ENCODE measurements around the gene RASGRP1.

The RASGRP1 gene

DNA sequence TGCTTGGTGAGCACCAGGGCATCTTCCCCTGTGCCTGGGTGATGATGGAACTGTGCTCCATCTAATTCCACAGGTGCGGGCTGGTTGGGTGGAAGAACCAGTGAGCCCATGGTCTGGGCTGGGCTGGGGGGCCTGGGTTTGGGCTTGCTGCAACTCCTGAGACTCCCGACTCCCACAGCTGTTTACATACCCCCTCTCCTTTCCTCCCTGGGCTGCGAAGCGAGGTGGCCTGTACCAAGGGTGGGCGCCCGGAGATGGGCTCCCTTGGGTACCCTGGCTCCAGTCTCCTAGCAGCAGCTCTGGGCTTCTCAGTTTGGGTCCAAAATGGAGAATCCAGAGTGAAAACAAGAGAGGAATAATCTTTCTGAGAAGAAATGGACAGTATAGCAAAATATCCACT lies 105.1 kb downstream of the RASGRP1 start:
- no peak for DNase-seq (ENCODE audit: low spot score)

DNA sequence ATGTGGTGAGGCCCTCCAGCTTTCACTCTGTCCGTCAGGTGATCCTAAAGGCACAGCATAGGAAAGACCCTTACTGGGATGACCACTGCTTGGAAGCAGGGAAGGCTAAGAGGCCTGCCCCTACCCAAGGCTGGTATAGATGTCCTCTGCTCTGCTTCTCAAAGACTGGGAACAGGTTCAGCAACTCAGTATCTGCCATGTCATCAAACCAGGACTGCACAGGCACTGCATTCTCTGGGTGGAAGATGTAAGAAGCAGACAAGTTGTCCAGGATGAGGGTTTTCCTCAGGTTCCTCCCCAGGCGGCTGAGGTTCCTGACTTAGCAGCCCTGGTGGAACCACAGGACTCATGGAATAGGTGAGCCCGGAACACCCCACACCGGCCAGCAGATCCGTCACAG lies 106.0 kb downstream of the RASGRP1 start:
- no peak for DNase-seq (ENCODE audit: low spot score)

DNA sequence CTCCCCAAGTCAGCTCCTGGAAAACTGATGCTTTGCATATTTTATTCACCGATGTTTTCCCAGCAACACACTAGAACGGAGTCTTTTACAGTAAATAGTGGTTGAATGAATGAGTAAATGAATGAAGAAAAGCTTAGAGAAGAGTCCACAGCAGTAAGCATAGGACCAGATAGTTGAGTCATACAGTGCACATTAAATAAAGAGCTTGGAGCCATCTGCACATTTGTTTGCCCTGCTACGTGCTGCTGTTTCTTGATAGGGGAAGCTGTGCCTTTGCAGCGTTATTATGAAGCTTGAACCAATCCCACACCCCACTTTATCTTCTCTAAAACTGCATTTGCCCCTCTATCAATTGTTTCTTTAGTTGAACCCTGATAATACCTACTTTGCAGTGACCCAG lies 109.5 kb downstream of the RASGRP1 start:
- DNase-seq (ENCODE audit: low spot score) = no peak

DNA sequence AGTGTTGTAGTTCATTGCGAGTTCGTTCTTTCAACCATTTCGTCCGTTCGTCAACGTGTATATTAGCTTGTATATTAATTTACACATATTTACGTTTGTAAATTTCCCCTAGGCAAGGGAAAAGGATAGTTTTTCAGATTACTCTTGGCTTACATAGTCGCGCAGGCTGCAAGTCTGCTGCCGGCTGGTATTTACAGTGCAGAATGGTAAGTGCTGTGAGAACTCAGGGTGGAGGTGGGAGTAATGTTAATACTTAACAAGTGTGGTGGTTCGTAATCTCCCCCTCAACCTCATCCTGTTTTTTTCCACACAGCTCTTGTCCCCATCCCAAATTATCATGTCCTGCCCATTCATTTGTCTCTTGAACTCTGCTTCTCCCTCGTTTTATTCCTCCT lies 109.9 kb downstream of the RASGRP1 start:
- no peak for DNase-seq (ENCODE audit: low spot score)

DNA sequence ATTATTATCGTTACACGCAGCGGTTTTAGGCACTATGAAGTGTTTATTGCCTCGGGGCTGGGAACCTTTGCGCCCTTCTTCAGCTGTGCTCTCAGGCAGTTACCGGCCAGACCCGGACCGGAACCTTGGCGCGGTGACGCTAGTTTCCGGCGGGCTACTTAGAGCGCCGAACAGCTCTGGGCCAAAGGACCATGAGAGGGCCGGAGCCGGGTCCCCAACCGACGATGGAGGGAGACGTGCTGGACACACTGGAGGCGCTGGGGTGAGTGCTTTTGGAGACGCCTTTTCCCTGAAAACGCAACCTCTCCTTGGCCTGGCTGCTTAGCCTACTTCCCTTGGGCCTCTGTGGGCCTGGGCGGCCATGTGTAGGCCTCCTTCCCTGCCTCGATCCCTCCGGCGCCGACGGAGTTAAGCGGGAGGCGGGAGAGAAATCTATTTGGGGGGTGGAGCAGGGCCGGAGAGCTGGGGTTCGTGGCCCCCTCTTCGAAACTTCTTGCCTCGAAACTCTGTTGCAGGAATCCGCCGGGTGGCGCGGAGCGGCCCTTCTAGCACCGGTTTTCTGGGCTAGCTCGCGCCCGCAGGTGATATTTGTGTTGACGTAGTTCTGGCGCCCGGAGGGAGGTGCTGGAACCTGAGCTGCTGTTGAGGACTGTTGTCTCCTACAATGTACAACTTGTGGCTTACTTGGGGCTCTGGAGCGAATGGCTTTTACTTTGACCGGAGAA lies 110.5 kb downstream of the RASGRP1 start, which contains the start of gene FAM98B:
TSS of gene FAM98B (plus strand) at position 157 of the 725 bp plus-strand sequence. CDS start at position 192, 35 bp downstream.
- peak; percentile 91 for DNase-seq (ENCODE audit: low spot score)

DNA sequence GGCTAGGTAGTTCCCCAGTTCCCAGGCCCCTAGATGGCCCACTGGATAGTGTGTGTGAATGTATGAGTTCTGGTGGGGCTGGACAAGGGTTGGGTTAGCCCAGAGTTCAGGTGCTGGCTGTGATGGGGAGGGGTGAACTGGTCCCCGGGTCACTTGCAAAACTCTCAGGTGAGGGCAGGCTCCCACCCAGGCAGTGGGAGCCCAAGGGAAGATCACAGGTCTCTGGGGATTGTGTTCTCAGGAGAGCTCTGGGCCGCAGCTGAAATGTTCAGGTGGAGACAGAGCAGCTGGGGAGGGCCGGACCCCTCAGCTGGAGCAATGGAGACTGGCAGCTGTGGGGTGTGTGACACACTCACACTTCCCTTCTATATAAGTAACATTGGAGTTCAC lies 123.5 kb downstream of the RASGRP1 start:
- DNase-seq (ENCODE audit: low spot score) = no peak

DNA sequence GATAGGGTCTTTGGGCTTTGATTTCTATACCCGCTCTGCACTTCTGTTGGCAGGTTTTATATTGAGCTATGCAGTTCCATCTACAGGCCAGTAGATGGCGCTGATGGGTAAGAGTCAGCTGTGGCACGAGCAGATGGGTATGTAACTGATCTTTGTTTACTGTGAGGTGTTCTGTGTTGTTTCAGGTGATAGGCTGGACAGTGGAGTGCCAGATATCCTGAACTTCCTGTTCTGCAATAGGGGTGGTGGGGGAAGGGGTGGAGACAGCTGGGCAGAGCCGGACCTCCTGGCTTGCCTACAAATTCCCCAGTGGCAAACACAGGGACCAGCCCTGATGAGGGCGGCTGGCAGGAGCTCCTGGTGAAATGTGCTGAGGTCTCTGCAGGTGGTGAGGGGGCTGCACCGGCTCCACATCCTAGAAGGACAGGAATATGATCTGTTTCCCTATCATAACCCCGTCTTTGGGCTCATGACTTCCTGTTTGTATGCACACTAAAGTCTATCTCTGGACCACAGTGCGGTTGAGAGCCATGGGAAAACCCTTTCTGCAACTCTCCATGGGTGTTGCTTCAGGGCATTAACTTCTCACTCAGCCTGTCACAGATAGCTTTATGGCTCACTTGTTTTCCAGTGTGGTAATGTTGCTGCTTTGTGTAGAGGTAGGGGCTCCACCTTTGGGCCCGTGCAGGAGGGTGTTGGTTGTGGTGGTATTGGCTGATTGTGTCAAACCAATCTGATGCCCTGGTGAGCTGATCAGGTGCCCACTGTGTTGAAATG lies 124.1 kb downstream of the RASGRP1 start:
- DNase-seq (ENCODE audit: low spot score) = peak; percentile 66

Data from CD4-positive, alpha-beta T cell treated with Interleukin-15 for 4 hours (primary cell).